Activated CD4-positive, alpha-beta T cell treated with anti-CD3 and anti-CD28 coated beads, Interleukin-2, amount 50 U/mL, for 24 hours (primary cell): ENCODE data around the gene SLC7A11.
"Not testable (repeated sequence)": the region's sequence is repeated elsewhere in the genome, so short reads cannot be mapped to it uniquely, and the experiment has no call there.

Source experiments
- DNase-seq, 2 donors: peaks; one replicate each; pipeline ENCODE4 v3.0.0-alpha.2; 2020; ENCODE audit warnings: low read depth in 1 of 2, low spot score in 1 of 2

Gene SLC7A11

GRCh38 chr4:138243369-138243768 lies 1.2 kb upstream of the SLC7A11 start:
- DNase-seq: no peak

DNA sequence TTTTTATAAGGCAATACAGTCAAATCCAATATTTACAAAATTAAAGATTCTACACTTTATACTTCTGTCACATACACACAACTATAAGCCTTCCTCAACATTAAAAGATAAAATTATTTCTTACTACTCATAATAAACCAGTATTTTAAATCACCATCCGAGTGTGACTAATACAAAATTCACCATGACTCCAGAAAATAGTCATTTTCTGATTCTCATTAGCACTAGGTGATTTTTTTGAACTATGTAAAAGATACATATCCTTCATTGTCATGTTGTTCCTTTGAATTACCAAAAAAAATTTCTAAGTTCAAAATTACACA lies 646 bp upstream of the SLC7A11 start:
- DNase-seq: no peak

GRCh38 chr4:138241281-138242075 lies 671 bp downstream of the SLC7A11 start:
- DNase-seq: no peak

GRCh38 chr4:138239491-138239890 lies 2.7 kb downstream of the SLC7A11 start:
- DNase-seq: no peak

- DNase-seq: no peak
Measured at GRCh38 chr4:138238521-138239292, 3.4 kb downstream of the SLC7A11 start.

GRCh38 chr4:138237132-138237531 lies 5.0 kb downstream of the SLC7A11 start:
- DNase-seq: not testable (repeated sequence)

DNA sequence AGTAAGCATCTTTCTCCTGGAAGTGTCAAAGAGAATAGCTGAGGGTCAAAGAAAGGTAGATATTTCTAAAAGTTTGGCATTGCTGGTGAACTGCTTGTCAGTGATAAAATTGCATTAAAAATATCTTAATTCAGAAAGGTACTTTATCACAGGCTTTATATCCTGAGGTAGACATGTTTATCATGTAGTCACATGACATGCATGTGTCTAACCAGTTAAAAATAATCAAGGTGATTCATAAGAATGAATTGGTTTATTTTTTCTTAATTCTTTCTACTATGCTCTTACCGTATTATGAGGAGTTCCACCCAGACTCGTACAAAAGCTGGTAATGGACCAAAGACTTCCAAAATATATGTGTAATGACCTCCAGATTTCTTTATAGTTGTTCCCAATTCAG lies 6.1 kb downstream of the SLC7A11 start:
- DNase-seq: no peak

GRCh38 chr4:138235419-138235952 lies 6.7 kb downstream of the SLC7A11 start:
- DNase-seq: no peak

DNA sequence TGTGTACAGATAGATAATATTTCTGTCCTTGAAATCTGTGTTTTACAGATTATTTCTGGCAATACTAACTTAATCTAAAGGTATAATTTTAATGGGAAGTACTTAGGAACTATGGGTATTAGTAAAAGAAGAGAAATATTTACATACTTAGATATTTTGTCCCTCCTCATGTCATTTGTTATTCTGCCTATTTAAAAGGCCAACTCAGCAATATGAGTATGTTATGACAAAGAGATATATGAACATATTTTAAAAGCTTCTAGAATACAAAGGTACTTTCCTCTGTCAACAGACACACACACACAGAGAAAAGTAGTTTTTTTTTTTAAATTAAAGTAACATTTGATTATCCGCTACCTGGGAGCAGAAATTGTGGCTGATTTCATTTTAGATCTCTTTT lies 7.9 kb downstream of the SLC7A11 start:
- DNase-seq: no peak

DNA sequence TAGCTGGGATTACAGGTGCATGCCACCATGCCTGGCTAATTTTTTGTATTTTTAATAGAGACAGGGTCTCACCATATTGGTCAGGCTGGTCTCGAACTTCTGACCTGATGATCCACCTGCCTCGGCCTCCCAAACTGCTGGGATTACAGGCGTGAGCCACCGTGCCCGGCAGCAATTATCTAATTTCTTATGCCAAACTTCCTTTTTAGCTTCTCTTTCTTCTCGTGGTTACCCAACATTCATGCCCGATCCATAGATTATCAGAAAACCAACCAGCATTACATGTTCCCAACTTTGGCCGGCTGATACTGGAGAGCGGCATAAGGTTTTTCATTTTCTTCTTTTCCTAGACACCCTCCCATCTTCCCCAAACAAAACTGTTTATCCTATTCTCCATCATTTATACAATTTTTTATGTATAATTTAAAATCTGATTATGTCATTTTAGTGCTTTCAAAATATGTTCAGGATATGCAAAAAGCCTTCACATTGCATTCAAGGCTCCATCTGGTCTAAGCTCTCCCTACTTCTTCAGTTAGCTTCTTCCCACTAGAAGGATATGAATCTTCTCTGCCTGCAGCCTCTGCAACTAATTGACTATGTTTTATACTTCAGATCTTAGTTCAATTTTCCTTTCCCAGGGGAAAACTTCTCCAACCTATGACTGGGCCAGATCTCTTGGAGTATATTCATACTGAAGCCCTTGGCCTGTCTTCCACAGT lies 8.7 kb downstream of the SLC7A11 start:
- DNase-seq: no peak

DNA sequence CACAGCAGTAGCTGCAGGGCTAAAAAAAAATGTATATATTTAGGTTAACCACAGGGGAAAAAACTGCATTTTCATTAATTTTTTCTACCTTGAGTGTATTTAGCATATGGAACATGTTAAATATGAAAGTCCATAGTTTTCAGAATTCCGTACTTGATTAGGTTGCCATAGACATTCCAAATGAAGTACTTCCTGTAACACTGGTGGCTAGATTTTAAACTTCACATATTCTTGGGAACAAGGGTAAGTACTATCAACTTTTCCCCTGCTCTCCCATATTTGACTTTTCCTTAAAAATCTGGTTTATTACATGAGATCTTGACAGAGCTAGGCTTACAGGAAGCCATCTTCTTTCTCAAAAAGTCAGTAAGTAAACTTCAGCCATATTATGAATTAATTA lies 9.8 kb downstream of the SLC7A11 start:
- DNase-seq: no peak

GRCh38 chr4:138230048-138230447 lies 12.1 kb downstream of the SLC7A11 start:
- no peak for DNase-seq

DNA sequence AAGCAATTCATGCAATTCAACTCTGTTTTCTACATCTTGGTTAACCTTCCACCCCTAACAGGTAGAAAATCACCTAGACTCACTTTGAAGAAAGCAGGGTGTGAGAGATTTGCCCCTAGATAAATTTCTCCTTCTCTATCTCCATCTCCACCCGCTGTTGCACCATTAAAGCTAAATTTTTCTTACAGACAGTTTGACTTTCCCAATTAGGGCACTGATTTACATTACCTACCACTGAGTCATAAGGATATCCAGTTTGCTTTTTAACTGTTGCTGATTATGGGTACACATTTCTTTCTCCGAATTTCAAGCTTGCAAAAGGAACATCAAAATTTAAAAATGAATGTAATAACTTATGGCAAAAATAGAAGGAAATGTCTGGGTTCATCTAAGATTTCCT lies 13.0 kb downstream of the SLC7A11 start:
- DNase-seq: no peak

DNA sequence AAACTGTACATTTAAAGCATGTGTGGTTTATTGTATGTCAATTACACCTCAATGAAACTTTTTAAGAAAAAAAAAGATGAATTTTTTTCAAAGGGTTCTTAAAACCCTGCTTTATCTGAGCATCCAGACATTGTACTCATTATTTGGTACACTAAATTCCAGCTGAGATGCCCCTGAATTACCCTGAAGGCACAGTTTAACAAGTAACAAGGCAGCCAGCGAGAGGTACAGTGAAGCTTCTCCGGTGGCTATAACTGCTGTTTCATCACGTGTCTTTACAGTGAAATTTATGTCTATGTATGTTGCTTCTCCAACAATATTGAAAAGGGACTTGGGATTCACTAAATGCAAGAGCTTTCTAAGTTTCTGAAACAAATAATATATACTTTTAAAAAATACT lies 15.8 kb downstream of the SLC7A11 start:
- no peak for DNase-seq

DNA sequence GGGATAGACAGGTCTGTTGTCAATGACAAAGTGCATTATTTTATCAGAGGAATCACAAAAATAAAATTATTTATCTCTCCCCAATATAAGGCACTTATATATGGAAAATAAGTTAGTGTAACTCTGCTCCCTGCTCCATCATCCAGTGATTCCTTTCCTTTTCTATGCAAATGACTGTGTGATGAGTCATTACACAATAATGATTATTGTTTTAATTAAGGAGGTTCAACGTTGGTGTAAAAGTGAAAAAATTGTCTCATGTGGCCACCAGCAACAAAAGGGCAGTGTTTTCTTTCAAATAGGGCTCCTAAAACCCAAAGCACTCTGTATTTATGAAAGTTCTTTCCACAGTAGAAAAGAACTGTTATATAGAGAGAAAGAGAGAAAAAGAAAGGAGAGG lies 16.7 kb downstream of the SLC7A11 start:
- no peak for DNase-seq

DNA sequence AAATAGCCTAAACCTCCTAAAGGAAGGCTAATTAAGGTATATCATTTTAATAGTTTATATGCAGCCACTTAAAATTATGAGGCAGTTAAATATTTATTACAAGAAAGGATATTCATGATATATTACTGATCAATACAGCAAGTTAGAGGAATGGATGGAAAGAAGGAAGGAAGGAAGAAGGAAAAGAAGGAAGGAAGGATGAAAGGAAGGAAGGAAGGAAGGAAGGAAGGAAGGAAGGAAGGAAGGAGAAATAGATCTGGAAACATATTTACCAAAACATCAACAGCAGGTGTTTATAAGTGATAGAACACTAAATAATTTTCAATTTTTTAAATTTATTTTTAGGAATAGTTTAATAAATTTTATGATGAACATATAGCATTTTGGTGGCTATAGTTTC lies 17.5 kb downstream of the SLC7A11 start:
- no peak for DNase-seq

DNA sequence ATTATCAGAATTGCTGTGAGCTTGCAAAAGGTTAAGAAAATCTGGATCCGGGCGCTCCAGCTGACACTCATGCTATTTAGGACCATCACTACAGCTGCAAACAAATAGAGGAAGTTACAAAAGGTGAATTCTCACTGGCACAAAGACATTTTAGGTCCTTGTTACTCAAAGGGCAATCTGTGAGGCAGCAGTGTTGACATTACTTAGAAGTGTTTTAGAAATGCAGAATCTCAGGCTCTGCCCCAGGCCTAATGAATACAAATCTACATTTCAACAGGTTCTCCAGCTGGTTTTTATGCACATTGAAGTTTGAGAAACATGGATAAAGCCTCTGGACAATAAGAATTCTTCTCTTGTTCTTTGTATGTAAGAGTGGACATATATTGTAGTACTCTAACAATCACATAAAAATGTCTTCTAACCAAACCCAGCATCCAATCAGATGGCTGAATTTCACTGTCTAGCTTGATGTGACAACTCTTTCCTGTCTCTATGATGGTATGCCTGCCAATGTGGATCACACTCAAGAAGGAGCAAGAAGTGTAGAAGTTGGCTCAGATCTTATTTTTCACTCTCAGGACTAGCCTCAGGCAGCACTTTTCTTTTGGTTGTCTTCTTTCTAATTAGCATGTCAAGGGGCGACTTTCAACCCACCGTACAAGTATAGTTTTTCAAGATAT lies 18.8 kb downstream of the SLC7A11 start:
- DNase-seq: no peak

DNA sequence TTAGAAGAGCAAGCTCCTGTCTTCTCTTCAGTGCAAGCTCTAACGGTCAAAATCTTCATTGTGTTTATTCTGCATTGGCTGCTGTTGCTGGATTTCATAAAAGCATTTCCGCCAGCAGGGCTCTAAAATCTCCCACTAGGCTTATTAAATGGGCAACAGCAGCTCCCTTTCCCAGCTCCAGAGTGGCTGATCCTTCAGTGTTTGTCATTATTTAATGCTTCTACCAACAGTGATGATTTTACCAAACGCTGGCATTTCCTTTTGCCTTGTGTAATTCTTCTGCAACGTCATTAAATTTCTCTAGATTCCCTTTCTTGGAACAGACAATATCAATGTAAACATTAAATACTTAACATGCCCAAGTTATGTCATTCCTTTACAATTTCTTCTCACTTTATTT lies 20.1 kb downstream of the SLC7A11 start:
- no peak for DNase-seq

DNA sequence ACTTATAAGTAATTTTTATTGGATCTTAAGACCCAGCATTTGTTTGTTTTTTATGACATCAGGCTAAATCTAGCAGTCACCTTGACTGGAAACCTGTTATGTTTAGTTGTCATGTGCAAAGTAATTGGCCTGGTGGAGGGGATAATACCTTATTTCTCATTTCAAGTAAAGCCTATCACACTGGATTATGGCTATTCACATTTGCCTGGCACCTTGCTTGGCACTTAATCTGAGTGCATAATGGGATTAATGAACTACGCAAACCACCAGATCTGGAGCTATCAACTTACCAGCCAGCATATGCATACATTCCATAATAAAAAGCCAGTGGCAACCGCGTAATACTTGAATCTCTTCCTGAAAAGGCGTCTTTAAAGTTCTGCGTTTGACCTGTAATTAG lies 23.2 kb downstream of the SLC7A11 start:
- no peak for DNase-seq

GRCh38 chr4:138217567-138217966 lies 24.6 kb downstream of the SLC7A11 start:
- DNase-seq: no peak

GRCh38 chr4:138216272-138216867 lies 25.8 kb downstream of the SLC7A11 start:
- DNase-seq: no peak
